B cell (primary cell): Measurements from ENCODE around the gene GNB1. TPM values are rescaled to one million over a fixed set of nuclear protein-coding genes. Genes with fewer than 3 reads are reported as not detected.
"Not testable (repeated sequence)": the region's sequence is repeated elsewhere in the genome, so short reads cannot be mapped to it uniquely, and the experiment has no call there.

Source experiments
- ATAC-seq: fragments of 200-7000 bp; cut with Tn5 transposase; one replicate; pipeline ENCODE4 v1.10.0; 2021; ENCODE audit warnings: low read depth, mild to moderate bottlenecking, moderate number of reproducible peaks, moderate library complexity
- CTCF ChIA-PET: fragments of 350-600 bp; sonication (Branson Sonifier 250); formaldehyde crosslinking; loops from one replicate; lab custom pipeline; 2021; ENCODE audit warnings: antibody characterized with exemption, inconsistent platforms; lab: Charles Lee
- POLR2A ChIA-PET: fragments of 350-600 bp; sonication (Branson Sonifier 250); formaldehyde crosslinking; loops from one replicate; lab custom pipeline; 2021; ENCODE audit warnings: antibody characterized with exemption; lab: Charles Lee
- DNase-seq: peaks from one replicate; pipeline ENCODE4 v3.0.0; 2013
- H2AFZ ChIP-seq: 2 replicates; pipeline ENCODE4 v1.6.1; 2012; ENCODE audit warnings: mild to moderate bottlenecking, low read depth, low read length; ENCODE audit not compliant: insufficient read depth, poor library complexity, severe bottlenecking
- H3K27ac ChIP-seq, 2 donors: 1 replicate in 1 of 2; 2 replicates in 1 of 2; pipeline ENCODE4 v1.5.1; 2012 to 2013; ENCODE audit warnings: low read length in 2 of 2, mild to moderate bottlenecking in 2 of 2, moderate library complexity in 1 of 2
- H3K27me3 ChIP-seq, 4 experiments: fragments of 200-600 bp in 1 of 4; sonication (generic) in 1 of 4; replicated peaks in 1 of 4; 1 replicate in 2 of 4; 2 replicates in 2 of 4; pipeline versions ENCODE4 v1.6.1 to v1.7.0; 2013 to 2016; ENCODE audit warnings: low read length in 3 of 4, mild to moderate bottlenecking in 2 of 4, mixed read lengths in 1 of 4, moderate library complexity in 1 of 4; ENCODE audit not compliant: insufficient read depth in 4 of 4, control insufficient read depth in 3 of 4; ENCODE audit errors: control extremely low read depth in 1 of 4
- H3K36me3 ChIP-seq, 2 experiments: replicated peaks in 1 of 2; 1 replicate in 1 of 2; 2 replicates in 1 of 2; pipeline versions ENCODE4 v1.6.1 to v1.7.1; 2013; ENCODE audit warnings: low read length in 1 of 2; ENCODE audit not compliant: insufficient read depth in 2 of 2, control insufficient read depth in 1 of 2; ENCODE audit errors: control extremely low read depth in 1 of 2, extremely low read depth in 1 of 2
- H3K4me1 ChIP-seq, 2 donors: fragments of 200-600 bp in 1 of 2; sonication (generic) in 1 of 2; 1 replicate in 1 of 2; 2 replicates in 1 of 2; pipeline versions ENCODE4 v1.5.1 to v1.6.1; 2013 to 2017; ENCODE audit warnings: low read length in 2 of 2; ENCODE audit not compliant: control insufficient read depth in 2 of 2, insufficient read depth in 2 of 2
- H3K4me2 ChIP-seq: replicated peaks from 2 replicates; pipeline ENCODE3; 2012; ENCODE audit warnings: mild to moderate bottlenecking, low read depth, low read length; ENCODE audit not compliant: poor library complexity, severe bottlenecking
- H3K4me3 ChIP-seq, 5 experiments: fragments of 200-600 bp in 1 of 5; sonication (generic) in 1 of 5; 1 replicate in 3 of 5; 2 replicates in 2 of 5; pipeline versions ENCODE4 v1.5.1 to v1.7.0; 2011 to 2016; ENCODE audit warnings: low read length in 4 of 5, mild to moderate bottlenecking in 4 of 5, low read depth in 2 of 5, control low read depth in 1 of 5, moderate library complexity in 1 of 5; ENCODE audit not compliant: insufficient read depth in 1 of 5; ENCODE audit errors: control extremely low read depth in 1 of 5, extremely low read depth in 1 of 5
- H3K79me2 ChIP-seq: fragments of 200-600 bp; sonication (generic); one replicate; pipeline ENCODE4 v1.6.0; 2016; ENCODE audit warnings: low read length; ENCODE audit not compliant: control insufficient read depth, insufficient read depth
- H3K9ac ChIP-seq: fragments of 200-600 bp; sonication (generic); 2 replicates; pipeline ENCODE4 v1.6.1; 2017; ENCODE audit warnings: mild to moderate bottlenecking, low read length, moderate library complexity
- H3K9me3 ChIP-seq, 3 donors: one replicate each; pipeline versions ENCODE4 v1.6.1 to v1.7.1; 2013; ENCODE audit warnings: low read length in 2 of 3; ENCODE audit not compliant: control insufficient read depth in 2 of 3, insufficient read depth in 1 of 3; ENCODE audit errors: control extremely low read depth in 1 of 3
- H4K20me1 ChIP-seq: 2 replicates; pipeline ENCODE4 v1.6.0; 2012; ENCODE audit warnings: mild to moderate bottlenecking, low read length; ENCODE audit not compliant: insufficient read depth, control insufficient read depth, poor library complexity, severe bottlenecking
- H3K27ac Mint-ChIP-seq: one replicate; pipeline ENCODE4 v1.8.0; 2021; ENCODE audit warnings: mixed read lengths
- H3K27me3 Mint-ChIP-seq: one replicate; pipeline ENCODE4 v1.8.0; 2021; ENCODE audit warnings: mixed read lengths
- H3K4me1 Mint-ChIP-seq: one replicate; pipeline ENCODE4 v1.8.0; 2021; ENCODE audit warnings: mixed read lengths
- H3K4me3 Mint-ChIP-seq: one replicate; pipeline ENCODE4 v1.8.0; 2021; ENCODE audit warnings: mixed read lengths
- H3K9me3 Mint-ChIP-seq: one replicate; pipeline ENCODE4 v1.8.0; 2022; ENCODE audit warnings: mixed read lengths; ENCODE audit not compliant: insufficient read depth
- EZH2 ChIP-seq: IDR thresholded peaks from 2 replicates; pipeline ENCODE4 v1.6.1; 2012; ENCODE audit warnings: borderline replicate concordance, low read depth, mild to moderate bottlenecking, moderate library complexity, low read length; ENCODE audit not compliant: insufficient read depth, poor library complexity, severe bottlenecking
- WGBS: methylation state at CpG from one replicate; pipeline ENCODE4 v1.1.5; 2013; ENCODE audit warnings: missing lambda C conversion rate; ENCODE audit not compliant: insufficient coverage; 5-methylcytosine and 5-hydroxymethylcytosine counted together
- intact Hi-C: fragments of 100-400 bp; cut with micrococcal nuclease; formaldehyde crosslinking; loops from one replicate; pipeline ENCODE4 v1.10.0; 2022
- polyA plus RNA-seq: library from polyadenylated mRNA; depleted of rRNA; stranded (reverse); fragments of >200 nt; gene quantifications from 2 replicates; pipeline ENCODE4 v1.2.3, GENCODE V29; 2012
- total RNA-seq, 2 donors: library from RNA; stranded (reverse); fragments of 120-200 nt in 1 of 2; gene quantifications; 1 replicate in 1 of 2; 2 replicates in 1 of 2; pipeline versions ENCODE4 v1.2.3 to v1.2.4, GENCODE V29; 2013 to 2022
- TF ChIP-seq, protein P1 (sequence below): fragments of 200-600 bp; IDR thresholded peaks from one replicate; pipeline ENCODE4 v1.8.0; 2022; ENCODE audit warnings: antibody characterized with exemption, mild to moderate bottlenecking

Gene GNB1
- total and polyA plus RNA-seq, 2 donors (not counting 1 experiment from before 2014, with no cell fraction given): 249 to 269 TPM

DNA sequence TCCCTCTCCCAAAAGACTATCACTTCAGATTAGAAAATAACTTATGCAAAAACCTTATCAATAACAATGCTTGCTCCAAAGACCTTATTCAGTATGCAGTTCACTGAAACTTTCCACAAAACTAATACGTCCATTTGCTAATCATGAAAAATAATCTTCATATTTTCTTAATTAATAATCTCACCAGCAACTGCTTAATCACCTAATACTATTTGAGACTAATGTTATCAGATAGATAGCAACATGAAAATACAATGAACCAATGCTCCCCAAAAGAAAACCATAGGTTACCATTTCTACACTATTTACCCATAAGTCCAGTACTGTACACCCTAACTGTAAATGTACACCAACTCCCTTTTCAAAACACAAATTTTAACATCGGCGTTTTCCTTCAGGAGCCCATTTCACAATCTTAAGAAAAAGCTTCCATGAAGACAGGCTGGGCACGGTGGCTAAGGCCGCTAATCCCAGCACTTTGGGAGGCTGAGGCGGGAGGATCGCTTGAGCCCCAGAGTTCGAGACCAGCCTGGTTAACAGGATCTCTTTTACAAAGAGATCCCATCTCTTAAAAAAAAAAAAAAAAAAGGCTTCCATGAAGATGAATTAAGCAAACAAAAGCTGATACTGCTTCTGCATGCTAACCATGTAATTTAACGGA, 1.7 kb downstream of the GNB1 start:
- POLR2A ChIA-PET: interaction anchor here (0.6 to 1.2 kb wide), 2 partner anchors 20 to 29 kb away, joined by 3 to 5 read pairs; no protein-coding TSS in a partner anchor
- DNase-seq: no peak
- no peak for TF ChIP-seq EZH2
- TF ChIP-seq, protein P1, sequence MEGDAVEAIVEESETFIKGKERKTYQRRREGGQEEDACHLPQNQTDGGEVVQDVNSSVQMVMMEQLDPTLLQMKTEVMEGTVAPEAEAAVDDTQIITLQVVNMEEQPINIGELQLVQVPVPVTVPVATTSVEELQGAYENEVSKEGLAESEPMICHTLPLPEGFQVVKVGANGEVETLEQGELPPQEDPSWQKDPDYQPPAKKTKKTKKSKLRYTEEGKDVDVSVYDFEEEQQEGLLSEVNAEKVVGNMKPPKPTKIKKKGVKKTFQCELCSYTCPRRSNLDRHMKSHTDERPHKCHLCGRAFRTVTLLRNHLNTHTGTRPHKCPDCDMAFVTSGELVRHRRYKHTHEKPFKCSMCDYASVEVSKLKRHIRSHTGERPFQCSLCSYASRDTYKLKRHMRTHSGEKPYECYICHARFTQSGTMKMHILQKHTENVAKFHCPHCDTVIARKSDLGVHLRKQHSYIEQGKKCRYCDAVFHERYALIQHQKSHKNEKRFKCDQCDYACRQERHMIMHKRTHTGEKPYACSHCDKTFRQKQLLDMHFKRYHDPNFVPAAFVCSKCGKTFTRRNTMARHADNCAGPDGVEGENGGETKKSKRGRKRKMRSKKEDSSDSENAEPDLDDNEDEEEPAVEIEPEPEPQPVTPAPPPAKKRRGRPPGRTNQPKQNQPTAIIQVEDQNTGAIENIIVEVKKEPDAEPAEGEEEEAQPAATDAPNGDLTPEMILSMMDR: no peak
- H3K27ac Mint-ChIP-seq: peak overlapping the region; percentile 78
- Histone ChIP-seq H4K20me1 (peaks cover 59% of the 10 kb centered on the region), H3K9ac (peak overlapping the region; percentile 72), H3K27ac (peak overlapping the region; percentile 59 to 86), H3K36me3 (no peaks in the 10 kb centered on the region), H2AFZ (no peak overlapping the region), H3K9me3 (no peaks in the 10 kb centered on the region), H3K4me2 (peak overlapping the region; percentile 90), H3K4me3 (peak overlapping the region; percentile 63 to 84 (median 78)), H3K79me2 (peaks cover 60% of the 10 kb centered on the region), H3K4me1 (peaks cover 40 to 59% of the 10 kb centered on the region in 2 donors), H3K27me3 (no peaks in the 10 kb centered on the region)
- 4% methylated on average over 4 of the region's 9 CpGs for WGBS
- no peaks in the 10 kb centered on the region for H3K9me3 Mint-ChIP-seq
- ATAC-seq: no peak
- CTCF ChIA-PET: interaction anchor here (0.9 to 1.2 kb wide), 2 partner anchors 17 to 25 kb away, joined by 3 to 4 read pairs; no protein-coding TSS in a partner anchor
- peaks cover 50% of the 10 kb centered on the region for H3K4me1 Mint-ChIP-seq
- H3K27me3 Mint-ChIP-seq: no peaks in the 10 kb centered on the region
- H3K4me3 Mint-ChIP-seq: peak overlapping the region; percentile 85
- intact Hi-C loops: loop anchor here (5.0 kb wide), 1 partner anchor 47 kb away; no protein-coding TSS in a partner anchor

GRCh38 chr1:1883890-1884289, 7.0 kb downstream of the GNB1 start:
- ChIA-PET CTCF (interaction anchor here (0.9 to 2.8 kb wide), 3 partner anchors 22 to 95 kb away, joined by 6 to 14 read pairs (median 6); no protein-coding TSS in a partner anchor), POLR2A (interaction anchor here (0.6 kb wide), 1 partner anchor 12 kb away, joined by 3 read pairs; no protein-coding TSS in a partner anchor)
- H3K4me2 ChIP-seq, H3K9ac ChIP-seq, H3K27me3 ChIP-seq, DNase-seq, H3K36me3 ChIP-seq, intact Hi-C loops, H3K27ac ChIP-seq, H3K4me3 Mint-ChIP-seq, H2AFZ ChIP-seq, H3K27ac Mint-ChIP-seq, H3K9me3 ChIP-seq, ATAC-seq, H3K27me3 Mint-ChIP-seq, H3K4me3 ChIP-seq, H3K9me3 Mint-ChIP-seq: not testable (repeated sequence)
- H3K4me1 Mint-ChIP-seq: peaks cover 67% of the 10 kb centered on the region
- Histone ChIP-seq H3K4me1 (peaks cover 51 to 61% of the 10 kb centered on the region in 2 donors), H4K20me1 (peaks cover 97% of the 10 kb centered on the region), H3K79me2 (peaks cover 100% of the 10 kb centered on the region)
- WGBS: 93% methylated on average over 7 of the region's 11 CpGs
